ENCODE results near the gene PEX14.
A peak's percentile ranks its signal among the peaks of the same experiment; 100 is the strongest.

PEX14 gene

DNA sequence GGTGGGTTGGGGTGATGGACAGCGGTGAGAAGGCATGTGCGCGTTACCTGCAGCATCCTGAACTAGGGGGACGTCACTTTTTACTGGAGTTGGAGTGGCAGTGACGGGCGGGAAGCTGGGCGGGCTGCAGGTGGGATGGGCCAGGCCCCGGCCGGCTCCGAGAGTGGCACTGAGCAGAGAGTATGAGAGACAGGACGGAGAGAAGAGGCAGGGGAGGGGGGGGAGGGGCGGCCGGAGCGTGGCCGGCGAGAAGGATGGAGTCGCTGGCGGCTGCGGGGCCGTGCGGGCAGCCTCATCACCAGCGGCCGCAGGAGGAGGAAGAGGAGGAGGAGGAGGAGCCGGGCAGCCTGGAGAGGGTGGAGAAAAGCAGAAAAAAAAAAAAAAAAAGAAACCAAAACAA lies 167.2 kb downstream of the PEX14 start:
- DNase-seq: no peak
- no peak for ATAC-seq
- Mint-ChIP-seq H3K9me3 (no peaks in the 10 kb centered on the region), H3K36me3 (ENCODE audit: low read depth) (peaks cover 1% of the 10 kb centered on the region), H3K4me1 (peaks cover 2% of the 10 kb centered on the region), H3K27ac (no peak overlapping the region), H3K4me3 (no peak overlapping the region), H3K27me3 (peaks cover 4% of the 10 kb centered on the region)

DNA sequence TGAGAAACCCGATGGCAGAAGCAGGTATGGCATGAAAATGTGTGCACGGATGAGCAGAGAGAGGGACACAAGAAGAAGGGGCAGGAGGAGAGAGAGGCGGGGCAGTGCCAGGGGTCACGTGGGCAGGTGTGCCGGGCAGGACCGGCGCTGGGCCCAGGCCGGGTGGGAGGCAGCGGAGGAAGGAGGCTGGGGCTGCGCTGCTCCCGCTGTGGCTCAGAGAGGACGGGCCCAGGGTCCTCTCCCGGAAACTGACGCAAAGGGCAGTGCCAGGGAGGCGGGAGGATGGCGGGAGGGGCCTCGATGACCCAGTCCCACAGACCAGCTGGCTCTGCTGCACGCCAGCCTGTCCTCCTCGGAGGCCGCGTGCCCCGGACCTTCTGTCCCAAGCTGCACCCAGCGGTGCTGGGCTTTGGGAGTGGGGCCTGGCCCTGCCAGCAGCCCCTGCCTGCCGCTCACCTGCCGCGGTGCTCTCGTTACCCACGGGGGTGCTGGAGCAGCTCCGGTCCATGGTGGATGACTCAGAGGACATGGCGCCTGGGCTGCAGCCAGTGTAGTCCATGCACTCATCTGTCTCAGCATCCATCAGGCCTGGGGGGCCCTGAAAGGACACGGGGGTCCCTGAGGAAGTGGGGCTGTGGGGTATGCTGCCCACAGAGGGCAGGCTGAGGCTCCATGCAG lies 167.8 kb downstream of the PEX14 start:
- H3K36me3 Mint-ChIP-seq (ENCODE audit: low read depth): peaks cover 1% of the 10 kb centered on the region
- H3K4me1 Mint-ChIP-seq: peaks cover 2% of the 10 kb centered on the region
- peaks cover 4% of the 10 kb centered on the region for H3K27me3 Mint-ChIP-seq
- no peaks in the 10 kb centered on the region for H3K9me3 Mint-ChIP-seq
- DNase-seq (no peak), ATAC-seq (no peak)
- no peak overlapping the region for H3K27ac Mint-ChIP-seq
- no peak overlapping the region for H3K4me3 Mint-ChIP-seq

DNA sequence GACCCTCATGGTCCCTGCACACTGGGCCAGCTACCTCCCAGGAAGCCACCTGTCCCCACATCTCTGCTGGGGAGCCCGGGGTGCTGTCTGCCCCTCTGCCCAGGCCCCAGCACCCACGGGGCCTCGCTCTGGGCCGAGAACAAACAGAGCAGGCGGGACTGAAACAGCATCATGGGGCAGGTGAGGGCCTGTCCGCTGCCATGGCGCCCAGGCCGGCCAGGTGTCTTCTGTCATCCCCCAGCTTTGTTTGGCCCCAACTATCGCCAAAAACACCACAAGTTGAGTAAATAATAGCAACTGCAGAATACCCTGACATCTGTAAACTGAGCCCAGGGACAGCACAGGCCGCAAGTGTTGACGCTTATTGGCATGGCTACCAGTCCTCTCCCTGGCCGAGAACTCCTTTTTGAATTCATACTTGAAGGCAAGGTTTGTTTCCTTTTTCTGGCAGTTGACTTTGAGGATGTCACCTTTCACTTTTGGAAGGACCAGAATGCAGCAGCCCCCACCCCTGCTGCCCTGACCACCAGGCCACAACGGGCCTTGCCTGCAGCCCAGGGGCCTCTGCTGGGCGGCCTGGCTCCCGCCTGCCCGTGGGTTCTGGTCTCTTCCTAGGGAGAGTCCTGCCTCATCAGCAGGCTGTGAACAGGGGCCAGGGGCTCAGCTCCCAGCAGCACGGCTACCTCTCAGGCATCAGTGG lies 169.0 kb downstream of the PEX14 start:
- Mint-ChIP-seq H3K27me3 (no peaks in the 10 kb centered on the region), H3K9me3 (no peaks in the 10 kb centered on the region), H3K27ac (no peak overlapping the region), H3K4me3 (no peak overlapping the region), H3K36me3 (ENCODE audit: low read depth) (peaks cover 1% of the 10 kb centered on the region), H3K4me1 (no peaks in the 10 kb centered on the region)
- ATAC-seq: no peak
- DNase-seq: no peak

DNA sequence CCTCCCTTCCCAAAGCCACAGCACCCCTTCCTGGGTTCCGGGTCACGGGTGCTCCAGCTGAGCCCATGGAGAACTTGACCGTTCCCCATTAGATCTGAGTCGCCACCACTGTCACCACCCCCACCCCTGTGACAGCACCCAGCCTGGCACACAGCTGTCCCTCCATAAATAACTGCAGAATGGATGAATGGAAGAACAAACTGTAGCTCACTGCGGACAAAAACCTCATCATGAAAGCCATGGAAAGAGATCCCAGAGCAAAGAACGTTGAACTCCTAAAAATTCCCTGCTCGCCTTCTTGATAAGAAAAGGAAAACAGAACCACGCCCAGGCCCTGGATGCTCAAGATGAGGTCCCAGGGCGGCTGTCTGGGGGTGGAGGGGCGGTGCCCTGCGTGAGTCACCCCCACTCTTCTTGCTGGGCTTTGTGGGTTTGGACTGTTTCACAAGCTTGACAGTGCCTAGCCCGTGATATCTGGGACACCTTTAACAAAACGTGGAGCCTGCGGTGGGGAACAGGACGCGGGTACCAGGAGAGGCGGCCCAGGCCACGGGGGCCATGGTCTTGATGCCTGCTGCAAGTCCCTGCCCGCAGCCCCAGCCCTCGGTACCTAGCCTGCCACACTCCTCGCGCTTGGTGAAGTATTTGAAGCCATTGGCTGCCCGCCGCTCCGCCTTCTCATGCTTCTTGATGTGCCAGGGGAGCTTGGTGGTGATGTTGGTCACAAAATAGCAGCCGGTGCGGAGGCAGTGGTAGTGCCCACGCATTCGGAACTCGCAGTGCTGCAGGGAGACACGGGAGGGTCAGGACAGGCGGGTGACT lies 169.8 kb downstream of the PEX14 start:
- Mint-ChIP-seq H3K9me3 (no peaks in the 10 kb centered on the region), H3K36me3 (ENCODE audit: low read depth) (peaks cover 1% of the 10 kb centered on the region)
- ATAC-seq: no peak

DNA sequence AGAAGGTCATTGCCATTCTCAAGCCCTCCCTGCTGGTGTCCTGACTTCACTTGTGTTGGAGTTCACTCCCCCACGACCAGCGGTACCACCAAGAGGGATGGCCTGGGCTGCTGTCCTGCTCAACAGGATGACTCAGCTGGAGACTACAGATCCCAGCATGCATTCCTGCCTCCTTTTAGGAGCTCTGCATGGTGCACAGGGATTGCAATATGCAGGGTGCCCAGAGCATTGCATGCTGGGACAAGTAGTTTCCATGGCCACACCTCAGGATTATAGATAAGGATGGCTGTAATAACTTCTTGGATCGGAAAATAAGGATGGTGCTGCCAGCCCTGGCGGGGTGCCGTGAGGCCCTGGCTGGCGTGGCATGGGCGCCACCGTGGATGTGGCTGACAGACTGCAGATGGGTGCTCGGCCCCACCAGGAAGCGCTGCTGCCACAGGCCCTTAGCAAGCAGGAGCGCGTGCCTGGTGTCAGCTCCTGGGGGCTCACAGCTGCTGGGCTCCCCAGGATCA lies 171.7 kb downstream of the PEX14 start:
- no peaks in the 10 kb centered on the region for H3K9me3 Mint-ChIP-seq
- peaks cover 1% of the 10 kb centered on the region for H3K36me3 Mint-ChIP-seq (ENCODE audit: low read depth)
- H3K4me1 Mint-ChIP-seq: no peaks in the 10 kb centered on the region
- H3K27me3 Mint-ChIP-seq: no peaks in the 10 kb centered on the region
- DNase-seq: no peak
- no peak overlapping the region for H3K4me3 Mint-ChIP-seq
- no peak overlapping the region for H3K27ac Mint-ChIP-seq
- ATAC-seq: peak; percentile 10

More for the DNA sequence above, 169.8 kb downstream of the PEX14 start:
- Mint-ChIP-seq H3K27ac (no peak overlapping the region), H3K27me3 (no peaks in the 10 kb centered on the region), H3K4me3 (no peak overlapping the region), H3K4me1 (no peaks in the 10 kb centered on the region)
- no peak for DNase-seq

DNA sequence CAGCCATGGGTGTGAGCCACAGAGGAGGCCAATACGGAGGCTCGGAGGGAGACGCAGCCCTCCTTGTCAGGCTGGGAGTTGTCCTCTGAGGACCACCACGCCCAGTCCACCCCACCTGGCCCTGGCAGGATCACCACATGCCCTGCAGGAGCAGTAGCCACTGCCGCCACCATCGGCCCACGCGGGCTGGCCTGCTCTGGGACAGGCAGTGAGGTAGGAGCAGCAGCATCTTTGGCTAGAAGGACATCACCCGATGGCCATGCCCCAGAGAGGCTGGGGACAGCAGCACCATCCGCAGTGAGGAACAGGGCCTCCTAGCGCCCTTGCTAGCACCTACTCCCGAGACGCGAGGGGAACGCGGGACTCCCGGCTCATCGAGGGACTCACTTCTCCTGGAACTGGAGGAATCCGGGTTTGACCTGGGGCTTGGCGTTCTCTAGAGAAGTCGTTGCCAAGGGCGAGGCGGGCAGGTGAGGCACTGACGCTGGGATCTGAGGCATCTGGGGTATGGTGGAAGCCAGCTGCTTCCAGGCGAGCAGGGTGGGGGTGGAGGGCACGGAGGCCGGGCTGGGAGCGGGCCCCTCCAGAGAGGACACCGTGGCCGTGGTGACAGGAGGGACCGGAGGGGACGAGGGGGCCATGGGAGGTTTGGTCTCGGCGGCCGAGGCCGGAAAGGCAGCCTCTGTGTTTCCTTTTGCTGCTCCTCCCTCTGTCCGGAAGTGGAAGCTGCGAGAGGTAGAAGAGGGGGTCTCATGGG lies 172.8 kb downstream of the PEX14 start:
- Mint-ChIP-seq H3K27ac (no peak overlapping the region), H3K9me3 (no peaks in the 10 kb centered on the region), H3K4me1 (no peaks in the 10 kb centered on the region), H3K4me3 (no peak overlapping the region), H3K27me3 (no peaks in the 10 kb centered on the region), H3K36me3 (ENCODE audit: low read depth) (no peaks in the 10 kb centered on the region)
- DNase-seq (no peak), ATAC-seq (no peak)

DNA sequence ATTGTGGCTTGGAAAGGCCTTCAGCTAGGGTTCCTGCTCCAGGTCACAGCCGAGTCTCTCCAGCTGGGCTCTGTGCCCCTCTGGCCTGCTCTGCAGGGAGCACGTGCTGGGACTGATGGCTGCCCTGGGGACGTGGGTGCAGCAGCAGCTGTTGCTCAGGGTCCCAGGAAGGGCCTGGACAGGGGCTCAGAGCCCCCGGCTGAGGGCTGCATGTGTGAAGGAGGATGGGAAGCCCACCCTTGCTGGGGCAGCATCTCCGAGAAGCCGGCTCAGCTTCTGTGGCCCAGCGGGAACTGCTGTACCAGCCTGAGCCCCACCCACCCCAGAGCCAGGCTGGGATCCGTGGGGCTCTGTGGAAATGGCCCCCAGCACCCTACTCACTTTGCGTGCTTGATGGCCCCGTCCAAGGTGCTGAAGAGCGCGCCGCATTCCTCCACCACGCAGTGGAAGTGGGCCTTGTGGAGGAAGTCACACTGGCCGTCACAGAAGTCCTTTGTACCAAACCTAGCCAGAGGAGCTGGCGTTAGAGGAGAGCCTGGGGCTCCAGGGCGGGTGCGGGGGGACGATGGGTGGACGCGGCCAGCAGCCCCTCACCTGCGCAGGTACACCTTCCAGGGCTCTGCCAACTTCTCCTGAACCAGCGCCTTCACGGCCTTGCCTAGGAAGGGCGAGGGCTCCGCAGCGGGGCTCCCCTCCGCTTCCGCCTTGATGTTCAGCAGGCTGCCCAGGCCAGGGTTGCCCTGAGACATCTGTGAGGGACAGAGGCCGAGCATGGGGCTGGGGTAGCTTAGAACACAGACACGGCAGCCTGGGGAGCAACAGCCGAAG lies 174.2 kb downstream of the PEX14 start:
- H3K36me3 Mint-ChIP-seq (ENCODE audit: low read depth): no peaks in the 10 kb centered on the region
- no peak overlapping the region for H3K27ac Mint-ChIP-seq
- ATAC-seq (no peak), DNase-seq (no peak)
- no peaks in the 10 kb centered on the region for H3K4me1 Mint-ChIP-seq
- no peak overlapping the region for H3K4me3 Mint-ChIP-seq
- H3K27me3 Mint-ChIP-seq: no peaks in the 10 kb centered on the region
- no peaks in the 10 kb centered on the region for H3K9me3 Mint-ChIP-seq

DNA sequence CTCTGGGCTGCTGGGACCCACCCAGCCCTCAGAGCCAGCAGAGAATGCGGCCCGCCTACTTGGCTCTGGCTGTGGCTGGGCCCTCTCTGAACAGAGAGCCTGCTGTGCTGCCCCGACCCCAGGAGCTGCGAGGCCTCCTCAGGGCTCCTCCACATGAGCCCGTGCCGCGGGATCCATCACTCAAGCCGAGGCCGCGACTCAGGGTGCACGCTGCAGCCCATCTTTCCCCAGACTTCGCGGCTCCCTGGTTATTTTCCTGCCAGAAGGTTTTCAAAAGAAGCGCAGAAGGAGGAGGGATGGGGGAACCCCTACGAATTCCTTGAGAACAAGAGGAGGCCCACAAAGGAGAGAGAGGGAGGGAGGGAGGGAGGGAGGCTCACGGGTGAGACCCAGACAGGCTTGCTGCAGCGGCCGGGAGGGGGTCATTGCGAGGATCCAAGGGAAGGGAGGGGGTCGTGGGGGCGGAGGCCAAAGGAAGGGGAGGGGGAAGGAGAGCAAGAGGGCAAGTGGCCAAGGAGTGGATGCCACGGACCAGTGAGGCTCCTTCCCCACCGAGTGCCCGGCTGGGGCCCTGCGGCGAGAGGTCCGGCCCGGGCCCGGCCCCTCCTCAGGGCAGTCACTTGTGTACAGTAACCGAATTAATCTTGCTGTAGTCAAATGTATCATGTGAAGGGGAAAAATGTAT lies 174.9 kb downstream of the PEX14 start:
- H3K4me1 Mint-ChIP-seq: no peaks in the 10 kb centered on the region
- DNase-seq (no peak), ATAC-seq (no peak)
- no peak overlapping the region for H3K4me3 Mint-ChIP-seq
- no peaks in the 10 kb centered on the region for H3K9me3 Mint-ChIP-seq
- H3K36me3 Mint-ChIP-seq (ENCODE audit: low read depth): no peaks in the 10 kb centered on the region
- H3K27me3 Mint-ChIP-seq: no peaks in the 10 kb centered on the region
- no peak overlapping the region for H3K27ac Mint-ChIP-seq

DNA sequence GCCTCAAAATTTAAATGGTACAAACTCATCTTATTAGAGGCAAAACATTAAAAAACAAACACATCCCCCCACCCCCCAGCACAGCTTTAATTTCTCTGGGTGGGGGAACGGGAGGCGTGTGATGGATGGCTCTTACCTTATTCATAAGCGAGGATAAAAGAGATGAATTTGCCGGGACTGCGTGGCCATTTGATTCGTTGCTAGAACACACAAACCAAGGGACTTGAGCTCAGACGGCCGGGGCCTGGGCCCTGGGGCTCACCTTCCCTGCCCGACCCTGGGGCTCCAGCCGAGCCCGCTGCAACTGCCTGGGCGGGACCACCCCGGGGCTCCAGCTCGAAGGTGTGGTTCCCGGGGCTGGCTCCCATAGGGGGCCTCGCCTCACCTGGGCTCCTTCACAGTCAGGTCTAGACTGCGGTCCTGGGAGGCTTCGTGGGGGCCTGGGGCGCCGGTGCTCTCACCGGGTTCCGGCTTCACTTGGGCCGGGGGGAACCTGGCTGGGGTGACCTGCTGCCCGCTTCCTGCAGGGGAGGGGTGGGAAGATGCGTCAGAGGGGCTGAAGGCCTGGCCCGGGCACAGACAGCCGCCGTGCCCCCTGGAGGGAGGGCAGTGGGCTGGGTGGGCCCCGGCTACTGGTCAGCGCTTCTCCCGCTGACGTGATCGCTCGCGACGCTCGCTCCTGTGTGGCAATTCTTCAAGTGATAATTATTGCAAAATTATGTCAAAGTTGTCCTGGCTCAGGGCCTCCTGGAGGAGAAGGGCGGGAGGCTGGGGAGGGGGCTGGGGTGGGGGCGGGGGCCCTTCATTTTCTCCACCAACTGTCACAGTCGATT lies 176.0 kb downstream of the PEX14 start:
- DNase-seq: no peak
- no peaks in the 10 kb centered on the region for H3K4me1 Mint-ChIP-seq
- no peaks in the 10 kb centered on the region for H3K36me3 Mint-ChIP-seq (ENCODE audit: low read depth)
- H3K27me3 Mint-ChIP-seq: no peaks in the 10 kb centered on the region
- no peak for ATAC-seq
- H3K4me3 Mint-ChIP-seq: no peak overlapping the region
- H3K9me3 Mint-ChIP-seq: no peaks in the 10 kb centered on the region
- no peak overlapping the region for H3K27ac Mint-ChIP-seq

DNA sequence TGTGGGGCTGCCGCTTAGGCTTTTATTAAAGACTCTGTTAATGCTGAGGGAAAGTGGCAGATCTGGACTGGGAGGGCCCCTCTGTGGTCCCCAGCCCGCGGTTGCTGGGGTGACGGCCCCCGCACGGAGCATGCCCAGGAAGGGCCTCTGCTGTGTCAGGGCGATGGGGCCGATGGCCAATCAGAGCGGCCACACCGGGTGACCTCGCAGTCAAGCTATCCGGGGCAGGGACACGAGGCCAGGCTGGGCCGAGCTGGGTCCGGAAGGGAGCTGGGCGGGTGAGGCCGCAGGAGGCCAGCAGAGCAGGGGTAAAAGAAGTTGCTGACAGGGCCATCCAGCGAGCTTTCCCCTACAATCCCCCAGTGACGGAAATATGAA lies 176.6 kb downstream of the PEX14 start:
- Mint-ChIP-seq H3K4me1 (no peaks in the 10 kb centered on the region), H3K27me3 (no peaks in the 10 kb centered on the region), H3K9me3 (no peaks in the 10 kb centered on the region), H3K4me3 (no peak overlapping the region), H3K36me3 (ENCODE audit: low read depth) (no peaks in the 10 kb centered on the region), H3K27ac (no peak overlapping the region)
- ATAC-seq (no peak), DNase-seq (no peak)

DNA sequence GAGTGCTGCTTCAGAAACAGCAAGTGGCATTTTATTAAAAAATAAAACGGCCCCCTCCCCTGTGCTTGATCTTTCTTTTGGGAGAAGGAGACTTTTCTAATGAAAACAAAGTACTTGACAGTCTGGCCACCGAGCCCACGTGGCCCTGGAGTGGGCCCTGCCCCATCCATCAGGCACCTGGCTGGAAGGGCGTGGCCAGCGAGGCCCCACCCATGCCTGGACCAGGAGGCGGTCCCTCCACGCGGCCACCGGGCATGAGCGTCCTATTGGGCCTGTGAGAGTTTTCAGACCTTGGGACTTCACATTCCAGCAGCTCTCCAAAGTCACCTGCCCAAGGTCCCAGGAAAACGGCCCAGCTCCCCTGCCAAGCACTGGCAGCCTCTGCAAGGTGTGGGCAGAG lies 177.0 kb downstream of the PEX14 start:
- ATAC-seq: no peak
- Mint-ChIP-seq H3K36me3 (ENCODE audit: low read depth) (no peaks in the 10 kb centered on the region), H3K4me3 (no peak overlapping the region), H3K27ac (no peak overlapping the region), H3K4me1 (no peaks in the 10 kb centered on the region), H3K27me3 (no peaks in the 10 kb centered on the region), H3K9me3 (no peaks in the 10 kb centered on the region)
- no peak for DNase-seq

DNA sequence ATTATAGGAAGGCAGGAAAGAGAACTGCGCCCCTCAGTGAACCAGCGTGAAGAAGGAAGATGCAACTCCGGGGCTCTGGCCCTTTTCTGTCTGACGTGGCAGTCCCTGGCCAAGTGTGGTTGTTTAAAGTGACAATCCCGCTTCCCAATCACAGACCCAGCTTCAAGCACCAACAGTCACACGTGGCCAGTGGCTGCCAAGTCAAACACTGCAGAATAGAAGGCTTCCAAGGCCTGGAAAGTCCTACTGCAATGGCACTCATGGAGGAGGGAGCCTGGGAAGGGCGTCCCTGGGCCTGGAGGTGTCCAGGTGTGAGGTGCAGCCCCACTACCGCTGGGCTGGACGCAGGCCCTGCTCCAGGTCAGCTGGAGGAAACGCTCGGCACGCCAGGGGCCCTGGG lies 177.9 kb downstream of the PEX14 start:
- no peak for DNase-seq
- Mint-ChIP-seq H3K36me3 (ENCODE audit: low read depth) (no peaks in the 10 kb centered on the region), H3K27me3 (no peaks in the 10 kb centered on the region), H3K27ac (no peak overlapping the region), H3K4me3 (no peak overlapping the region), H3K9me3 (no peaks in the 10 kb centered on the region), H3K4me1 (no peaks in the 10 kb centered on the region)
- no peak for ATAC-seq

Measured in activated naive CD8-positive, alpha-beta T cell treated with anti-CD3 and anti-CD28 coated beads, Interleukin-2, amount 50 U/mL, for 24 hours (primary cell).